IPS DF 4.7 (cell line): ENCODE measurements around the gene WIPF3.

Experiments
- DNase-seq: peaks from one replicate; pipeline ENCODE4 v3.0.0-alpha.2; 2013; ENCODE audit warnings: low spot score; ENCODE audit errors: extremely low read depth

The WIPF3 gene

GRCh38 chr7:29844559-29844958 lies 38.3 kb downstream of the WIPF3 start:
- DNase-seq = no peak

DNA sequence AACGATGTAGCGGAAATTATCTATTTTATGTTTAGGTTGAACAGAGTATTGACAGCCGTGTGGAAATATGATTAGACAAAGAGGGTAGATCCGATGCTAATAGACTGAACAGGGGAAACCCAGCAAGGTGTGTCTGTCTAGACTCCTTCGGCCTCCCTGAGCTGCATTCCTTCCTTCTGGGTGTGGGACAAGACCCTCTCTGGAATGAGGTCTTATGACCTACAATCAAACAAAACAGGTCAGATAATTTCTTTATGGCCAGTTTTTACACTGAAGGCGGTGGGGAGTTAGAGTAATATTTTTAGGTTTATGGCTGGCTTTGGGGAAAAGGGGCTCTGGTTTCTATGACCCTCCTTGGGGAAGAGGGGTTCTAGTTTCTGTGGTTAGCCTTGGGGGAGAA lies 41.2 kb downstream of the WIPF3 start:
- no peak for DNase-seq

GRCh38 chr7:29847916-29848315 lies 41.6 kb downstream of the WIPF3 start:
- no peak for DNase-seq

DNA sequence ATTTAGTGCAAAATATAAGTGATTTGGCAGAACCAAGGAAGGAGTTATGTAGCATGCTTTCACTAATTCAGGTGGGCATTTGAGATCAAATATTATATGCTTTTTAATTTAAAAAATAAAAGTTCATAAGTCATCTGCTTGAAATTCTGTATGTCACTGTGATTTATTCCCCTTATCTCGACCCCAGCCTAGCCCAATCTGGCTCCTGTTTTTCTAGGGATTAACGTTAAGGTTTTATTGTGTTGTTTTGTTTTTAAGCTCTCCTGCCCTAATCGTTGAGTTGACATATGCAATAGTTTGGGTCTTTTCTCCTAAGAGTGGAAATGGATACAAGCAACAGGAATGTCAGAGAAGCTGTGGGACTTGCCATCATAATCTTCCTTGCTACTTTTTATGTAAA lies 42.6 kb downstream of the WIPF3 start:
- no peak for DNase-seq

DNA sequence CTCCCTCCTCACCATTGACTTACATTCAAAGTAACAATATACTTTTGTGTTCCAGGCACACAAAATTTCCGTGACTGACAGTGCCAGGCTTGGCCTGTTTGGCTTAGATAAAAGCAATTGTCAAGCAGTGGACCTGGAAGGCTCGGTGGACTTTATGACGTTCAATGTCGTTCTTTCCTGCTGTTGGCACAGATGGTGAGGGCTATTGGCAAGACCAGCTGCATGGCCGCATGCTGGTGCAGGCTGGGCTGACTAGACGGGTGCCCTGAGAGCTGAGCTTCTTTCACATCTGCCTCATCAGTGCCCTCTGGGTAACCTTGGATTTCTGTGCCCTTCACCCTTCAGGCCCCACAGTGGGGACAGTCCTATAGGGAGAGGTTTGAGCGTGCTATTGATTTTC lies 45.2 kb downstream of the WIPF3 start:
- no peak for DNase-seq

DNA sequence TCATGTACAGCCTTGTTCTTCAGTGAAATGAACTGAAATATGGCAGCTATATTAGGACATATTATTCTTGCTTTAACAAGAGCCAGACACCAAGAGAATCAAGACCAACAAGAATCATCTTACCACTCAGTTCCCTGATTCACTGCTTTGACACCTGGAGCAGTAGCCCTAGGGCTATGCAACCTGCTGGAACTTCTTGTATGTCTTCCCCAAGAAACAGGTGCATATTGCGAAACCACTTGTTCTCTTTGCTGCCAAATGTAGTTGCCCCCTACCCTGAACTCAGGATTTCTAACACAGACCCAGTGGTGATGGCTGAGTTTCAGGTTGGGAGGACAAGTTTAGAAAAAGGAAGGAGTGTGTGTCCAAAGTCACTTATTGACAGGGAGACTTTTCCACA lies 46.1 kb downstream of the WIPF3 start:
- no peak for DNase-seq

- DNase-seq = no peak
Observed at GRCh38 chr7:29853072-29853471, 46.8 kb downstream of the WIPF3 start.

DNA sequence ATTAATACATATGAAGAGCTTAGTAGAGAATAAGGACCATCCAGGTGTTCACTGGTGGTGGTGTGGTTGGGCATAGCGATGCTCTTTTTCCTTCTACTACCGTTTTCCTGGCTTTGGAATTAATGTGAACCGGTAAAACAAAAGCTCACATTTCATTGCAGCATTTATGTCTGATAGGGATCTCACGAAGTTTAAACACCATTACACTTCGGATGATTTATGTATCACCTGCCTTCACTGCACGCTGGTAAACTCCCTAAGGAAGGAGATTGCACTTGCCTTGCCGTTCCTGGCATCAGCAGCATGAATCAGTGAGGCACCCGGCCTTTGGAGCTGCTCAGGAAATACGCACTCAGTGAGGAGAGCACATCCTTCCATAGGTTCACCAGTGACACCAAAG lies 47.5 kb downstream of the WIPF3 start:
- no peak for DNase-seq

GRCh38 chr7:29854257-29854938 lies 48.1 kb downstream of the WIPF3 start:
- peak; percentile 25 for DNase-seq

GRCh38 chr7:29857654-29858053 lies 51.3 kb downstream of the WIPF3 start:
- DNase-seq = no peak

- no peak for DNase-seq
Observed at GRCh38 chr7:29858191-29858951, 52.1 kb downstream of the WIPF3 start.

DNA sequence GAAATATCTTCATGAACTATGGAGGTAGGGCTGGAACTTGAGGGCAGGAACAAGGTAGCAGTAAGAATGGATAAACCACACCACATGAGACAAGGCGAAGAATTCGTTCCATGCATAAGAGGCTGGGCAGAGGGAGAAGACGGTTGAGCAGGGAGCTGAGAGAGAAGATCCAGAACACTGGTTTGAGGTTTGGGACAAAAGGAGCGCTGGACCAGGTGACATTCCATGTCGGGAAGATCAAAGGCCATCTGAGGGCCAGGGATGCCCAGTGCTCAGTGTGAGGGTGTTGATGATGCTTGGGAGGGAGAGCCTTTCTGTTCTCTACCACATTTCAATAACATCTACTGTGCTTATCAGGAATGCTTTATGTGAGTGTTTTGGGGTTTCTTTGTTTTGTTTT lies 52.8 kb downstream of the WIPF3 start:
- DNase-seq = no peak

DNA sequence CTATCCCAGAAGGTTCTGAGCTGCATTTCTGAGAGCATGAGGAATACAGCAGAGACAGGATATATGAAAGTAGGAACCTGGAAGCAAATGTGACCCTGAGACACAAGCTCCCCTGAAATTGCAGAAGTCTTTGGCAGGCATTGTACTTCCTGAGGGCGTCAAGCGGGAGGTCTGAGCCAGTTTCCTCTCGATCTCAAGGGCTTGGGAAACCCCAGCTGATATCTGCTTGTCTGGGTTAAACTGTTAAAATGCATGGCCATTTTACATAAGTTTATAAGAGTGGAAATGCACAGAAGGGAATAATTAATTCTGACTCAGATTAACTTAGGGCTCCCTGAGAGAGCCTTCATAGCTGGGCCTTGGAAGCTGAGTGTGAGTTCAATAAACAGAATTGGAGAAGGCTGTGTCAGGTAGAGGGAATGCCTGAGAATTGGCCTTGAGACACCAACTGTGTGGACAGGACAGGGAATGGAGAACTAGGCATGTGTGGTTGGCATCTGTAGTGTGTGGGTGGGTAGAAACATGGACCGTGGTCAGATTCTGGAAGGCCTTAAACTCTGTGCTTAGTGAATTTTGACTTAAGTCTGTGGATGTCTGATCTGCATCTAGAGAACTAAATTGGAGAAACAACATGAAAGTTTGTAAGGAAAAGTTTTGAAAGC lies 53.3 kb downstream of the WIPF3 start:
- DNase-seq = no peak

GRCh38 chr7:29860186-29860585 lies 53.9 kb downstream of the WIPF3 start:
- no peak for DNase-seq

DNA sequence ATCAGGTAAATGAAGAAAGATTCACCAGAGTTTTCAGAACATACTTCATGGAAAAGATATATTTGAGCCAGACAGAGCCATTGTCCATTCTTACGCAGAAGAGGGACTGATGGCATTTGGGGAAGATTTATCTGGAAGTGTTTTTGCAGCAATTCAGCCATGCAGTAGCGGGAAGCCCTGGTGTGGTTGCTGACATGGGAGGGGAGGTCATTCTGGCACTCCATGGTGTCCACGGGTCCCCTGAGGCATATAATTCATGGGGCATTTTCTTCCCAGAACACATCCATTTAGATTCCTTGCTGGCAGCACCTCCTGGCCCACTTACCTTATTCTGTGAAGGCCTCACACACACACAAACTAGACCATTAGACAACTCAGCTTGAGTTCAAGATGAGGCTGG lies 55.6 kb downstream of the WIPF3 start:
- DNase-seq = no peak

DNA sequence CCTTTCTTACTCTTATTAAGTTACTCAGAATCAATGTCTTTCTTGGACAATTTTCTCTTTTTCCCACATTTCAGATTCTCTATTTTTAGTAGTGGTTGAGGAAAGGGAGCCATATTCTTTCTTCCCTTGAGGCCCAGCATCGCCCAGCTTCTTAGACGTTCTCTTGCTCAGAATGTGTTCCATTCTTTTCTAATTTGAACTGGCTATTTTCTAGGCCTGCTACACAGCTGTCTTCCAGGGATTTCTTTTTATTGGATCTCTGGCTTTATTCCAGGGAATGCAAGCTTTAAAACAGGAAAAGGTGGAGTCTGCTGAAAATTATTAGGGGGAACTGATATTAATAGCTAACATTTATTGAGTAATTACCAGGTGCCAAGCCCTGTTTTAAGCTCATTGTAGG lies 58.3 kb downstream of the WIPF3 start:
- no peak for DNase-seq

DNA sequence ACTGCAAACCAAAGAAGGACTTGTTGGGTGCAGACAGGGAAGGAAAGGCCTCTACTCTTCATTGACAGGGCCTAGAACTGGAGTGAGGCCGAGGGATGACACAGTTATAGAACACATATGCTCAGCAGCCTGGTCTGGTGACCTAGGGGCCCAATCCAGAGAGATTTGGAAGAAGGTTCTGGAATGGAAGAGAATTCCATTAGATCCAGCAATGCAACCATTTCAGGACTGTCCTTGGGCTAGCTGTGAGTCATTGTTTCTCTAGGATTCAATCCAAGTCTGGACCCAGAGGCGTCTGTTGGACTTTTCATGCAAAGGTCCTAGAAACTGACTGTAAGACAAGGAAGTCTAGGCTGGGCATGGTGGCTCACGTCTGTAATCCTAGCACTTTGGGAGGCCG lies 59.2 kb downstream of the WIPF3 start:
- no peak for DNase-seq

- DNase-seq = no peak
Observed at GRCh38 chr7:29866490-29866930, 60.2 kb downstream of the WIPF3 start.

- DNase-seq = no peak
Observed at GRCh38 chr7:29871787-29872398, 65.6 kb downstream of the WIPF3 start.

DNA sequence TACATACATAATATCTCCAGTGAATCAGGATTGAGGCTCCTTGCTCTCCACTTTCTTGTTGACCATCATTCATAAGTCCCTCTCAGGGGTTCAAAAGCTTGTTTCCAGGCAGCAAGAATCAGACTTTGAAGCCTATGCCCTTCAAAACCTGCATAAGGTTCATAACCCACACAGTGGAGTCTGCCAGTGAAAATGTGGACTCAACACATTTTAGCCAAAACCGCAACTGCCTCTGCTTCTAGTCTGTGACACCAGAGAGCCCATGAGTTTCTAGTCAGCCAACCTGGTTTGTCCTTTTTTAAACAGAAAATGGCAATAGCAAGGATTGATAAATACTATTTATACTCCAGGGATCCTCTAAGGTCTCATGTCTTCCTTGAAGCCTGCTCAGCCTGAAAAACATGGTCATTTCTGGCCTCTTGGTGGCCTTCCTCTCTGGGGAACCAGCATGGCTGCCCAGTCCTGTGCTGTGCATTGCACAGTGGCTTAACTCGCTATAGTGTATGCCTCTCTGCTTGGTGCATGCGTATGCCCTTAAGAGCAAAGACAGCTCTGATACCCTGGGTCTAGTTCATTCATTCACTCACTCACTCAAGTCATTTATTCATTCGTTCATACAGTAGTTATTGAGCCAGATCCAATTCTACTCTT lies 67.5 kb downstream of the WIPF3 start:
- DNase-seq = no peak

GRCh38 chr7:29875741-29876140 lies 69.4 kb downstream of the WIPF3 start:
- DNase-seq = no peak

DNA sequence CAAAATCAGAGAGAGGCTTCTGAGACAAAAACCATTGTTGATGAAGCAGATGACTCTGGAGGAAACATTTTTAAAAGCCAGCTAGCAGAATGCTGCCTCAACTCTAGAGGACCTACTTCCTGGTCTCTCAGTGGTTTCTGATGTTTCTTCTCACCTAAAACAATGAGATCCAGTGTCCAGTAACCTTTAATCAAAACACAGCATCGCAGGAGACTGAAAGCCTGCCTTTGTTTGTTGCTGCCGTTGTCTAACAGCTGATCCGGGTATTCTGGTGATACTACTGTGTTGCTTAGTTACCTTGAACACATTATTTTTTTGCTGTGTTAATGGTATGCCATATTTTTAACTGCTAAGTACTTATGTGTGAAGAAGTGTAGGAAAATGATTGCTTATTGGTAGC lies 70.9 kb downstream of the WIPF3 start:
- DNase-seq = no peak
